HCT116 (cell line): ENCODE results near the gene ITPKB. TPM values are rescaled to one million over a fixed set of nuclear protein-coding genes. Genes with fewer than 3 reads are reported as not detected.

Experiments
- ATAC-seq: fragments of 200-7000 bp; cut with Tn5 transposase; 2 replicates; pipeline ENCODE4 v1.9.1; 2020; ENCODE audit warnings: mild to moderate bottlenecking, moderate library complexity
- BruUV-seq: library from RNA; stranded (reverse); fragments of 400-500 nt; replicated peaks from 2 replicates; lab custom pipeline; 2021; lab: Mats Ljungman, UMichigan
- CTCF ChIA-PET: fragments of 300-600 bp; sonication (Branson Sonifier 250); formaldehyde crosslinking; loops from one replicate; lab custom pipeline; 2021; ENCODE audit warnings: antibody characterized with exemption; lab: Charles Lee
- POLR2A ChIA-PET: fragments of 300-600, 350-600 bp; sonication (Branson Sonifier 250); formaldehyde crosslinking; loops from one replicate; lab custom pipeline; 2021; ENCODE audit warnings: antibody characterized with exemption; lab: Charles Lee
- RAD21 ChIA-PET, 2 experiments: fragments of 300-600 bp; sonication (Branson Sonifier 250); formaldehyde crosslinking; loops; one replicate each; lab custom pipeline; 2023; ENCODE audit warnings: low total read pairs in 2 of 2; ENCODE audit not compliant: uncharacterized antibody in 2 of 2, unreplicated experiment in 2 of 2, low non-redundant PET in 1 of 2; lab: Charles Lee
- DNase-seq: peaks from one replicate; pipeline ENCODE4 v3.0.0-alpha.2; 2010; ENCODE audit warnings: low read depth, low spot score
- H2AFZ ChIP-seq: fragments of 200-600 bp; shearing (Covaris generic), sonication (generic); 2 replicates; pipeline ENCODE4 v1.6.1; 2017; ENCODE audit warnings: low read depth, mixed run types, mixed read lengths, antibody characterized with exemption, low read length; ENCODE audit not compliant: poor library complexity, severe bottlenecking
- H3K27ac ChIP-seq: 2 replicates; pipeline ENCODE4 v1.5.1; 2012; ENCODE audit warnings: low read depth, low read length
- H3K27me3 ChIP-seq: fragments of 200-600 bp; sonication (generic); 2 replicates; pipeline ENCODE4 v1.6.1; 2016; ENCODE audit warnings: mixed run types, low read length, mixed read lengths; ENCODE audit not compliant: insufficient read depth
- H3K36me3 ChIP-seq, 2 experiments: fragments of 200-500 bp in 1 of 2; fragments of 200-600 bp in 1 of 2; sonication (Bioruptor generic) in 1 of 2; sonication (generic) in 1 of 2; 2 replicates each; pipeline versions ENCODE4 v1.5.1 to v1.6.1; 2014 to 2016; ENCODE audit warnings: low read length in 2 of 2, inconsistent platforms in 1 of 2, mixed read lengths in 1 of 2, mixed run types in 1 of 2; ENCODE audit not compliant: insufficient read depth in 2 of 2, control insufficient read depth in 1 of 2
- H3K4me1 ChIP-seq, 2 experiments: fragments of 200-600 bp in 1 of 2; sonication (generic) in 1 of 2; 2 replicates each; pipeline versions ENCODE4 v1.5.1 to v1.6.1; 2012 to 2017; ENCODE audit warnings: low read length in 2 of 2, inconsistent platforms in 1 of 2, mild to moderate bottlenecking in 1 of 2, mixed read lengths in 1 of 2, mixed run types in 1 of 2, moderate library complexity in 1 of 2; ENCODE audit not compliant: insufficient read depth in 2 of 2, control insufficient read depth in 1 of 2
- H3K4me2 ChIP-seq: fragments of 200-600 bp; sonication (generic); 2 replicates; pipeline ENCODE4 v1.6.1; 2017; ENCODE audit warnings: mixed run types, low read length, mixed read lengths
- H3K4me3 ChIP-seq, 2 experiments: fragments of 200-600 bp in 1 of 2; sonication (generic) in 1 of 2; replicated peaks in 1 of 2; 2 replicates each; pipeline ENCODE4 v1.5.1; 2011 to 2016; ENCODE audit warnings: low read length in 2 of 2, control low read depth in 1 of 2, low read depth in 1 of 2, mild to moderate bottlenecking in 1 of 2, mixed read lengths in 1 of 2, mixed run types in 1 of 2
- H3K79me2 ChIP-seq: fragments of 200-600 bp; sonication (generic); 2 replicates; pipeline ENCODE4 v1.6.1; 2017; ENCODE audit warnings: mild to moderate bottlenecking, mixed run types, low read length, moderate library complexity, mixed read lengths; ENCODE audit not compliant: insufficient read depth
- H3K9ac ChIP-seq: fragments of 200-600 bp; sonication (generic); 2 replicates; pipeline ENCODE4 v1.6.1; 2016; ENCODE audit warnings: low read length, mixed read lengths
- H3K9me2 ChIP-seq: fragments of 200-600 bp; sonication (generic), shearing (Covaris generic); 2 replicates; pipeline ENCODE4 v1.6.1; 2017; ENCODE audit warnings: mixed run types, mild to moderate bottlenecking, moderate library complexity; ENCODE audit not compliant: insufficient read depth
- H3K9me3 ChIP-seq, 2 experiments: fragments of 200-500 bp in 1 of 2; fragments of 200-600 bp in 1 of 2; sonication (Bioruptor generic) in 1 of 2; sonication (generic) in 1 of 2; 2 replicates each; pipeline ENCODE4 v1.6.1; 2014 to 2017; ENCODE audit warnings: low read length in 2 of 2, mixed read lengths in 2 of 2, inconsistent platforms in 1 of 2, low read depth in 1 of 2, mild to moderate bottlenecking in 1 of 2, mixed run types in 1 of 2, moderate library complexity in 1 of 2; ENCODE audit not compliant: control insufficient read depth in 1 of 2, insufficient read depth in 1 of 2
- H4K20me1 ChIP-seq: fragments of 200-600 bp; sonication (generic), shearing (Covaris generic); 2 replicates; pipeline ENCODE4 v1.6.1; 2017; ENCODE audit warnings: mixed run types, mild to moderate bottlenecking, moderate library complexity; ENCODE audit not compliant: insufficient read depth
- CBX3 ChIP-seq: IDR thresholded peaks from 2 replicates; pipeline ENCODE4 v1.6.1; 2012; ENCODE audit warnings: low read depth
- CEBPB ChIP-seq: IDR thresholded peaks from 2 replicates; pipeline ENCODE4 v1.6.1; 2012; ENCODE audit warnings: low read depth
- ELF1 ChIP-seq: IDR thresholded peaks from 2 replicates; pipeline ENCODE4 v1.6.1; 2012; ENCODE audit warnings: low read depth, borderline replicate concordance
- EZH2phosphoT487 ChIP-seq: fragments of 200-600 bp; IDR thresholded peaks from 2 replicates; pipeline ENCODE4 v1.6.1; 2018; ENCODE audit warnings: antibody characterized with exemption, borderline replicate concordance
- FOSL1 ChIP-seq: IDR thresholded peaks from 2 replicates; pipeline ENCODE4 v1.6.1; 2012; ENCODE audit warnings: low read depth
- JUND ChIP-seq: IDR thresholded peaks from 2 replicates; pipeline ENCODE4 v1.6.1; 2012
- POLR2A ChIP-seq: IDR thresholded peaks from 2 replicates; pipeline ENCODE4 v1.7.0; 2011; ENCODE audit warnings: borderline replicate concordance; ENCODE audit not compliant: insufficient read depth, insufficient read length; ENCODE audit errors: extremely low read depth
- RAD21 ChIP-seq: IDR thresholded peaks from 2 replicates; pipeline ENCODE4 v1.6.1; 2012; ENCODE audit warnings: low read depth, mild to moderate bottlenecking
- SIN3A ChIP-seq: IDR thresholded peaks from 2 replicates; pipeline ENCODE4 v1.6.1; 2012; ENCODE audit warnings: low read depth
- TCF7L2 ChIP-seq: IDR thresholded peaks from 2 replicates; pipeline ENCODE4 v1.7.0; 2011; ENCODE audit warnings: borderline replicate concordance, inconsistent platforms; ENCODE audit not compliant: insufficient read depth, insufficient read length; ENCODE audit errors: extremely low read depth
- YY1 ChIP-seq: IDR thresholded peaks from 2 replicates; pipeline ENCODE4 v1.6.1; 2011; ENCODE audit warnings: low read length, low read depth, moderate library complexity, mild to moderate bottlenecking; ENCODE audit not compliant: insufficient replicate concordance; ENCODE audit errors: extremely low read depth
- ZFX ChIP-seq: fragments of 450-650 bp; IDR thresholded peaks from 2 replicates; pipeline ENCODE4 v1.6.1; 2017
- ZNF274 ChIP-seq: fragments of 200-500 bp; sonication (Bioruptor generic); IDR thresholded peaks from 2 replicates; pipeline ENCODE4 v1.6.1; 2014; ENCODE audit warnings: mild to moderate bottlenecking, low read depth, low read length, inconsistent platforms
- intact Hi-C: fragments of 100-400 bp; cut with micrococcal nuclease; formaldehyde crosslinking; loops from 2 replicates; pipeline ENCODE4 v1.10.0; 2022
- total RNA-seq: library from RNA; stranded (reverse); gene quantifications from one replicate; pipeline ENCODE4 v1.2.1, GENCODE V29; 2021; ENCODE audit not compliant: unreplicated experiment
- TF ChIP-seq, protein P1 (sequence below): IDR thresholded peaks from 2 replicates; pipeline ENCODE4 v1.6.1; 2012; ENCODE audit warnings: low read depth
- TF ChIP-seq, protein P2 (sequence below), 3 experiments: fragments of 200-600 bp in 1 of 3; sonication (generic) in 1 of 3; IDR thresholded peaks in 2 of 3; conservative IDR thresholded peaks in 1 of 3; 2 replicates each; pipeline ENCODE4 v1.5.1; 2012 to 2017; ENCODE audit warnings: low read depth in 2 of 3, low read length in 2 of 3, antibody characterized with exemption in 1 of 3, borderline replicate concordance in 1 of 3, control low read depth in 1 of 3, mild to moderate bottlenecking in 1 of 3, mixed read lengths in 1 of 3, mixed run types in 1 of 3, moderate library complexity in 1 of 3; ENCODE audit not compliant: insufficient read depth in 1 of 3
- TF ChIP-seq, protein P3 (sequence below): IDR thresholded peaks from 2 replicates; pipeline ENCODE4 v1.6.1; 2012

Gene ITPKB
- total RNA-seq, 1 experiment from 2014 or later: 4.4 TPM

DNA sequence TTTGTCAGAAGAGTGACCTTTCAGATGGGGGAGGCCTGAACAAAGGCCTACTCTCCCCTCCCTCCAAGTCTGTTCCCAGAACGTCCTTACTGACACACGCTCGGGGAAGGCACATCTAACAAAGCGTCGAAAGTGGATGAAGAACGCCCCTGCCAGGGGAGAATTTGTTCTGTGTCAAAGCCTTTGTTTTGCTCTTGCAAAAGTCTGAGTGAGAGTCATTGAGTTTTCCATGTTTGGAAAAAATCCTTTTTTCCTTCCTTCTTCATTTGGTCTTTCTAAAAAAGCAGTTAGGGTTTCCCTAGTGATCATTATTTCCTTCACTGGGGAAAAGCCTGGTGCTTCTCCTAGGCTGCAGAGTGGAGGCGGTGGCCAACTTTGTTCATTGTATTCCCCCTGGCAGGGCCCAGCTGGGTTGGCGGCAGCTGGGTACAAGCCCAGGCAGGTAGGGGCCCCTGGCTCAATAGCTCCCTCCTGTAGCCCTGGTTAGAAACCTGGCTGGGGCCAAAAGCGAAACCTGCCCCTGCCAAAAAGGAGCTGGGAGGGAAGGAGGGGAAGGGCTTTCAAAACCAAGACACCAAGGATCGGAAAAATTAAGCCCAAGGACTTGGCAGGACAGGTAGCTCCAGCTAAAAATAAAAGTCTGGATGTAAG, 81.1 kb downstream of the ITPKB start:
- Histone ChIP-seq H4K20me1 (no peaks in the 10 kb centered on the region), H3K79me2 (no peaks in the 10 kb centered on the region), H3K4me2 (no peak overlapping the region), H3K9me3 (no peaks in the 10 kb centered on the region), H3K36me3 (no peaks in the 10 kb centered on the region), H3K9me2 (no peaks in the 10 kb centered on the region), H3K27ac (no peak overlapping the region), H2AFZ (no peak overlapping the region), H3K9ac (no peak overlapping the region), H3K27me3 (no peaks in the 10 kb centered on the region), H3K4me1 (peaks cover 26 to 41% of the 10 kb centered on the region in 2 experiments), H3K4me3 (no peak overlapping the region)
- DNase-seq (no peak), ATAC-seq (no peak)
- ChIA-PET CTCF (no interaction called here), RAD21 (no interaction called here), POLR2A (no interaction called here)
- BruUV-seq: no TSS peak
- intact Hi-C loops: no loop called here
- no peak for TF ChIP-seq TCF7L2
- TF ChIP-seq YY1: no peak
- no peak for TF ChIP-seq SIN3A
- TF ChIP-seq ZNF274: no peak
- no peak for TF ChIP-seq RAD21
- TF ChIP-seq JUND: no peak
- no peak for TF ChIP-seq CEBPB
- no peak for TF ChIP-seq ELF1
- TF ChIP-seq, protein P1, sequence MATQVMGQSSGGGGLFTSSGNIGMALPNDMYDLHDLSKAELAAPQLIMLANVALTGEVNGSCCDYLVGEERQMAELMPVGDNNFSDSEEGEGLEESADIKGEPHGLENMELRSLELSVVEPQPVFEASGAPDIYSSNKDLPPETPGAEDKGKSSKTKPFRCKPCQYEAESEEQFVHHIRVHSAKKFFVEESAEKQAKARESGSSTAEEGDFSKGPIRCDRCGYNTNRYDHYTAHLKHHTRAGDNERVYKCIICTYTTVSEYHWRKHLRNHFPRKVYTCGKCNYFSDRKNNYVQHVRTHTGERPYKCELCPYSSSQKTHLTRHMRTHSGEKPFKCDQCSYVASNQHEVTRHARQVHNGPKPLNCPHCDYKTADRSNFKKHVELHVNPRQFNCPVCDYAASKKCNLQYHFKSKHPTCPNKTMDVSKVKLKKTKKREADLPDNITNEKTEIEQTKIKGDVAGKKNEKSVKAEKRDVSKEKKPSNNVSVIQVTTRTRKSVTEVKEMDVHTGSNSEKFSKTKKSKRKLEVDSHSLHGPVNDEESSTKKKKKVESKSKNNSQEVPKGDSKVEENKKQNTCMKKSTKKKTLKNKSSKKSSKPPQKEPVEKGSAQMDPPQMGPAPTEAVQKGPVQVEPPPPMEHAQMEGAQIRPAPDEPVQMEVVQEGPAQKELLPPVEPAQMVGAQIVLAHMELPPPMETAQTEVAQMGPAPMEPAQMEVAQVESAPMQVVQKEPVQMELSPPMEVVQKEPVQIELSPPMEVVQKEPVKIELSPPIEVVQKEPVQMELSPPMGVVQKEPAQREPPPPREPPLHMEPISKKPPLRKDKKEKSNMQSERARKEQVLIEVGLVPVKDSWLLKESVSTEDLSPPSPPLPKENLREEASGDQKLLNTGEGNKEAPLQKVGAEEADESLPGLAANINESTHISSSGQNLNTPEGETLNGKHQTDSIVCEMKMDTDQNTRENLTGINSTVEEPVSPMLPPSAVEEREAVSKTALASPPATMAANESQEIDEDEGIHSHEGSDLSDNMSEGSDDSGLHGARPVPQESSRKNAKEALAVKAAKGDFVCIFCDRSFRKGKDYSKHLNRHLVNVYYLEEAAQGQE: no peak
- TF ChIP-seq, protein P2, sequence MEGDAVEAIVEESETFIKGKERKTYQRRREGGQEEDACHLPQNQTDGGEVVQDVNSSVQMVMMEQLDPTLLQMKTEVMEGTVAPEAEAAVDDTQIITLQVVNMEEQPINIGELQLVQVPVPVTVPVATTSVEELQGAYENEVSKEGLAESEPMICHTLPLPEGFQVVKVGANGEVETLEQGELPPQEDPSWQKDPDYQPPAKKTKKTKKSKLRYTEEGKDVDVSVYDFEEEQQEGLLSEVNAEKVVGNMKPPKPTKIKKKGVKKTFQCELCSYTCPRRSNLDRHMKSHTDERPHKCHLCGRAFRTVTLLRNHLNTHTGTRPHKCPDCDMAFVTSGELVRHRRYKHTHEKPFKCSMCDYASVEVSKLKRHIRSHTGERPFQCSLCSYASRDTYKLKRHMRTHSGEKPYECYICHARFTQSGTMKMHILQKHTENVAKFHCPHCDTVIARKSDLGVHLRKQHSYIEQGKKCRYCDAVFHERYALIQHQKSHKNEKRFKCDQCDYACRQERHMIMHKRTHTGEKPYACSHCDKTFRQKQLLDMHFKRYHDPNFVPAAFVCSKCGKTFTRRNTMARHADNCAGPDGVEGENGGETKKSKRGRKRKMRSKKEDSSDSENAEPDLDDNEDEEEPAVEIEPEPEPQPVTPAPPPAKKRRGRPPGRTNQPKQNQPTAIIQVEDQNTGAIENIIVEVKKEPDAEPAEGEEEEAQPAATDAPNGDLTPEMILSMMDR (IDR thresholded peaks at IDR 0.05 in 2 of 3, conservative IDR thresholded peaks at IDR 0.05 in 1 of 3; ENCODE audit: borderline replicate concordance in 1 of 3, insufficient read depth in 1 of 3, low read depth in 2 of 3, low read length in 2 of 3): no peak
- no peak for TF ChIP-seq EZH2phosphoT487
- TF ChIP-seq FOSL1: no peak
- no peak for TF ChIP-seq POLR2A
- no peak for TF ChIP-seq CBX3
- TF ChIP-seq, protein P3, sequence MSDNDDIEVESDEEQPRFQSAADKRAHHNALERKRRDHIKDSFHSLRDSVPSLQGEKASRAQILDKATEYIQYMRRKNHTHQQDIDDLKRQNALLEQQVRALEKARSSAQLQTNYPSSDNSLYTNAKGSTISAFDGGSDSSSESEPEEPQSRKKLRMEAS: no peak
- no peak for TF ChIP-seq ZFX
